ENCODE measurements around the gene ARPC5. TPM values are rescaled to one million over a fixed set of nuclear protein-coding genes. Genes with fewer than 3 reads are reported as not detected.

Gene ARPC5
- total and polyA plus RNA-seq, 10 of the 15 experiments (the other 5 are each of a cell fraction or from before 2014, with no cell fraction given) = 238 to 784 (median 309) TPM

- TF ChIP-seq JUNB (IDR thresholded peaks at IDR 0.05) (no peak), POU2F2 (IDR thresholded peaks at IDR 0.05; ENCODE audit: borderline replicate concordance, low read depth, low read length) (peak; percentile 14; the same call in 1 of the 3 replicates), LARP7 (IDR thresholded peaks at IDR 0.05) (no peak), ZNF207 (IDR thresholded peaks at IDR 0.05; ENCODE audit: borderline replicate concordance) (peak; percentile 64; the same call in 1 of the 2 replicates), POLR2AphosphoS2 (IDR thresholded peaks at IDR 0.05; ENCODE audit: low read depth, low read length) (no peak), NFYB (IDR thresholded peaks at IDR 0.05; ENCODE audit: insufficient read depth, low read depth, low read length) (peak; percentile 71; the same call in 1 of the 2 replicates), TAF1 (IDR thresholded peaks at IDR 0.05; ENCODE audit: borderline replicate concordance, low read depth, low read length) (peak; percentile 56; the same call in 1 of the 2 replicates), ETV6 (conservative IDR thresholded peaks at IDR 0.05 in 1 of 2, IDR thresholded peaks at IDR 0.05 in 1 of 2; ENCODE audit: borderline replicate concordance in 1 of 2, low read depth in 1 of 2) (no peak), CHD2 (IDR thresholded peaks at IDR 0.05; ENCODE audit: borderline replicate concordance, low read depth, low read length) (no peak), SMAD5 (IDR thresholded peaks at IDR 0.05; ENCODE audit: low read depth) (no peak; the same call in 1 of the 2 replicates), RUNX3 (IDR thresholded peaks at IDR 0.05; ENCODE audit: low read length) (peak; percentile 86)
These were observed 1.8 kb downstream of the ARPC5 start (continued) for GRCh38 chr1:183633676-183634343.

- ChIA-PET RAD21 (ENCODE audit: unreplicated experiment) (interaction anchor here (0.6 to 5.5 kb wide), 9 partner anchors 16 to 283 kb away, joined by 3 to 56 read pairs (median 17); partner anchors contain the start of genes APOBEC4 and NCF2), CTCF (interaction anchor here (0.6 to 5.8 kb wide), 19 partner anchors 10 to 283 kb away, joined by 3 to 81 read pairs (median 5); partner anchors contain the start of genes APOBEC4 and NCF2), SMC1A (ENCODE audit: uncharacterized antibody, unreplicated experiment) (interaction anchor here (0.9 to 6.6 kb wide), 16 partner anchors 7 to 284 kb away, joined by 3 to 70 read pairs (median 8); partner anchors contain the start of genes APOBEC4, NCF2 and SMG7), POLR2A (interaction anchor here (0.7 to 3.9 kb wide), 5 partner anchors 16 to 43 kb away, joined by 4 to 27 read pairs (median 5); partner anchors contain the start of genes APOBEC4 and NCF2)
- FAIRE-seq (no peak), DNase-seq (ENCODE audit: low read depth, low spot score) (no peak), ATAC-seq (peak; percentile 9; the same call in 1 of the 3 replicates)
- in situ Hi-C loops (cut with MboI) (no loop called here), intact Hi-C loops (cut with micrococcal nuclease; ENCODE audit: unreplicated experiment) (loop anchor here (1.0 kb wide), 1 partner anchor 43 kb away; the partner anchor contains the start of gene NCF2)
- Histone ChIP-seq H3K4me2 (ENCODE audit: control insufficient read depth, insufficient read depth) (peak overlapping the region; percentile 81), H3K36me3 (ENCODE audit: control insufficient read depth in 2 of 2, insufficient read depth in 2 of 2, low read length in 1 of 2) (peaks cover 4 to 19% of the 10 kb centered on the region in 2 experiments), H3K4me3 (peak overlapping the region; percentile 88), H2AFZ (ENCODE audit: control insufficient read depth, low read depth, low read length) (no peak overlapping the region), H3K9ac (ENCODE audit: control insufficient read depth, insufficient read depth, low read length) (peak overlapping the region; percentile 98), H3K79me2 (ENCODE audit: control insufficient read depth, insufficient read depth, low read length) (peaks cover 83% of the 10 kb centered on the region), H4K20me1 (ENCODE audit: control insufficient read depth, insufficient read depth) (no peaks in the 10 kb centered on the region), H3K4me1 (ENCODE audit: control insufficient read depth, insufficient read depth, low read length) (peaks cover 3% of the 10 kb centered on the region; the same call in 1 of the 2 replicates), H3K9me3 (replicated peaks; ENCODE audit: control insufficient read depth, insufficient read depth, low read length) (no peaks in the 10 kb centered on the region), H3K27ac (ENCODE audit: control insufficient read depth, insufficient read depth) (peak overlapping the region; percentile 96), H3K27me3 (replicated peaks in 1 of 2; ENCODE audit: control insufficient read depth in 2 of 2, insufficient read depth in 2 of 2, low read length in 1 of 2) (no peaks in the 10 kb centered on the region)
- WGBS (ENCODE audit: insufficient coverage, insufficient replicate concordance, low lambda C conversion rate, missing lambda C conversion rate) = 0% methylated on average over 1 of the region's 1 CpG
- no TSS peak for BruUV-seq (replicated peaks)
- no peak for TF ChIP-seq USF2 (IDR thresholded peaks at IDR 0.05; ENCODE audit: borderline replicate concordance, low read depth, low read length)
- 0 out of 2 replicates have a peak, but pooled peaks have one; percentile 37 for TF ChIP-seq YY1 (IDR thresholded peaks at IDR 0.05; ENCODE audit: low read depth, low read length)
- TF ChIP-seq FOXK2 (IDR thresholded peaks at IDR 0.05) = no peak
- no peak for TF ChIP-seq NR2C1 (IDR thresholded peaks at IDR 0.05)
- no peak for TF ChIP-seq MTA2 (IDR thresholded peaks at IDR 0.05; ENCODE audit: low read depth)
- TF ChIP-seq MLLT1 (IDR thresholded peaks at IDR 0.05) = no peak
- TF ChIP-seq SMAD5 (IDR thresholded peaks at IDR 0.05; ENCODE audit: low read depth) = no peak
These were observed 2.6 kb downstream of the ARPC5 start for GRCh38 chr1:183632964-183633363.

All from GM12878 (cell line).